Stimulated activated CD4-positive, alpha-beta T cell treated with anti-CD3 and anti-CD28 coated beads, Interleukin-1b, Interleukin-23, amount 100 ng/mL, for 24 hours (primary cell): Measurements from ENCODE around the gene HSPBP1.

ENCODE experiments used
- DNase-seq, 4 experiments: peaks; one replicate each; pipeline ENCODE4 v3.0.0-alpha.2; 2020; ENCODE audit warnings: low read depth in 4 of 4, low spot score in 1 of 4

The HSPBP1 gene

GRCh38 chr19:55255618-55256423 is 24.1 kb downstream of the HSPBP1 start:
- DNase-seq: peak in 2 of 4 experiments; percentile 27 to 64

GRCh38 chr19:55254625-55254977 is 25.3 kb downstream of the HSPBP1 start:
- DNase-seq: no peak

- DNase-seq: peak in 1 of 4 experiments; percentile 33
These were observed 25.9 kb downstream of the HSPBP1 start for GRCh38 chr19:55253842-55254624.

- no peak for DNase-seq
These were observed 26.9 kb downstream of the HSPBP1 start for GRCh38 chr19:55252760-55253663.

- DNase-seq: no peak
These were observed 28.4 kb downstream of the HSPBP1 start for GRCh38 chr19:55251341-55252081.

- DNase-seq: no peak
These were observed 29.5 kb downstream of the HSPBP1 start for GRCh38 chr19:55250262-55251036.

GRCh38 chr19:55249841-55250240 is 30.1 kb downstream of the HSPBP1 start:
- DNase-seq: no peak

- DNase-seq: no peak
These were observed 31.2 kb downstream of the HSPBP1 start for GRCh38 chr19:55248704-55249103.

GRCh38 chr19:55248166-55248675 is 31.7 kb downstream of the HSPBP1 start:
- DNase-seq: no peak

- no peak for DNase-seq
These were observed 32.2 kb downstream of the HSPBP1 start for GRCh38 chr19:55247621-55248099.

- DNase-seq: no peak
These were observed 33.2 kb downstream of the HSPBP1 start for GRCh38 chr19:55246462-55247451.

- DNase-seq: no peak
These were observed 34.5 kb downstream of the HSPBP1 start for GRCh38 chr19:55245236-55245904.

- no peak for DNase-seq
These were observed 35.8 kb downstream of the HSPBP1 start for GRCh38 chr19:55244004-55244680.

- DNase-seq: no peak
These were observed 37.4 kb downstream of the HSPBP1 start for GRCh38 chr19:55242517-55242916.

GRCh38 chr19:55241935-55242464 is 37.9 kb downstream of the HSPBP1 start:
- DNase-seq: no peak

- DNase-seq: no peak
These were observed 38.6 kb downstream of the HSPBP1 start for GRCh38 chr19:55241143-55241934.
